Stomach smooth muscle (tissue), 2 donors: ENCODE measurements around the gene ZNF609.

Source experiments
- H3K27ac ChIP-seq: one replicate; pipeline ENCODE4 v1.7.0; 2013; ENCODE audit warnings: mild to moderate bottlenecking, low read length, inconsistent platforms
- H3K27me3 ChIP-seq, 2 donors: one replicate each; pipeline ENCODE4 v1.7.0; 2013; ENCODE audit warnings: low read length in 2 of 2; ENCODE audit not compliant: insufficient read depth in 2 of 2, control insufficient read depth in 1 of 2
- H3K36me3 ChIP-seq, 2 donors: one replicate each; pipeline ENCODE4 v1.7.0; 2013; ENCODE audit warnings: low read length in 2 of 2; ENCODE audit not compliant: control insufficient read depth in 2 of 2, insufficient read depth in 2 of 2
- H3K4me1 ChIP-seq: one replicate; pipeline ENCODE4 v1.7.0; 2013; ENCODE audit warnings: low read length; ENCODE audit not compliant: control insufficient read depth, insufficient read depth
- H3K4me3 ChIP-seq, 2 donors: one replicate each; pipeline ENCODE4 v1.7.0; 2013; ENCODE audit warnings: low read length in 2 of 2
- H3K9ac ChIP-seq, 2 donors: one replicate each; pipeline ENCODE4 v1.7.0; 2013; ENCODE audit warnings: low read length in 2 of 2, mild to moderate bottlenecking in 1 of 2
- H3K9me3 ChIP-seq, 2 donors: one replicate each; pipeline ENCODE4 v1.7.0; 2013; ENCODE audit warnings: low read length in 2 of 2; ENCODE audit not compliant: control insufficient read depth in 2 of 2
- donor health status: healthy.
- donor health status: Pancreatic carcinoma.

Gene ZNF609

DNA sequence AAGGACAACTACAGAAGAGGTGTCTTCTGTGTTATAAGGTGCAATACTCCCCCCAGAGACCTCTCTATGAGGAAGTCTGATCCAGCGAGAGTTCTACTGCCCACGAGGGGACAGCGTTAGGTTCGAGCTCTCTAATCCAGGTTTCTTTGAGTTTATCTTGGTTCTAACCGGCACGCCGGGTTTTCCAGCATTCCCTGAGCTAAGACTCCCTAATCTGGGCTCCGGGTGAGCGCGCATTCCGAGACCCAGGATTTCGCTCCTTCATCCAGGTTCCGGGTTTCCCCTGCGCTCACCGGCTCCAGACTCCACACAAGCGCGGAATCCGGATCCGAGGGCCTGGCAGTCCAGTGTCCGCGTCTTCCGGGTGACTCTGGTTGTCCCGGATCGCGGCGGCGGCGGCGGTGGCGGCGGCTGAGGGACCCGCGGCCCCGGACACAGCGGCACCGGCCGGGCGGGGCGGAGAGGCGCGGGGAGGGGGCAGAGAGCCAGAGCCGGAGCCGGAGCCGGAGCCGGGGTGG, at the start of gene ZNF609:
Gene ZNF609 (plus strand): TSS at position 373 of the 518 bp plus-strand sequence. CDS start 38,842 bp downstream, outside the sequence.
- Histone ChIP-seq H3K27ac (peak within 1 kb of the TSS; percentile 73), H3K36me3 (no peaks in the 10 kb centered on the region), H3K9me3 (no peaks in the 10 kb centered on the region), H3K9ac (peak within 1 kb of the TSS; percentile 67 to 71), H3K4me1 (peaks cover 41% of the 10 kb centered on the region), H3K4me3 (peak within 1 kb of the TSS; percentile 82 to 84), H3K27me3 (no peaks in the 10 kb centered on the region)

- H3K36me3 ChIP-seq = peaks cover 19 to 24% of the 10 kb centered on the region in 2 donors
Observed at GRCh38 chr15:64412216-64412615, 48.2 kb upstream of the ZNF609 start.

GRCh38 chr15:64422697-64423096, 37.7 kb upstream of the ZNF609 start:
- Histone ChIP-seq H3K4me1 (no peaks in the 10 kb centered on the region), H3K9ac (no peak overlapping the region), H3K9me3 (no peaks in the 10 kb centered on the region), H3K27ac (no peak overlapping the region), H3K36me3 (peaks cover 15 to 28% of the 10 kb centered on the region in 2 donors), H3K27me3 (no peaks in the 10 kb centered on the region), H3K4me3 (no peak overlapping the region)

More at GRCh38 chr15:64412216-64412615, 48.2 kb upstream of the ZNF609 start:
- Histone ChIP-seq H3K4me3 (no peak overlapping the region), H3K9ac (no peak overlapping the region), H3K4me1 (no peaks in the 10 kb centered on the region), H3K9me3 (no peaks in the 10 kb centered on the region), H3K27ac (no peak overlapping the region), H3K27me3 (no peaks in the 10 kb centered on the region)

GRCh38 chr15:64423970-64424369, 36.4 kb upstream of the ZNF609 start:
- H3K27me3 ChIP-seq = no peaks in the 10 kb centered on the region
- H3K4me1 ChIP-seq = no peaks in the 10 kb centered on the region
- peaks cover 14 to 21% of the 10 kb centered on the region in 2 donors for H3K36me3 ChIP-seq
- H3K4me3 ChIP-seq = no peak overlapping the region
- H3K9ac ChIP-seq = no peak overlapping the region
- H3K9me3 ChIP-seq = no peaks in the 10 kb centered on the region
- H3K27ac ChIP-seq = no peak overlapping the region

DNA sequence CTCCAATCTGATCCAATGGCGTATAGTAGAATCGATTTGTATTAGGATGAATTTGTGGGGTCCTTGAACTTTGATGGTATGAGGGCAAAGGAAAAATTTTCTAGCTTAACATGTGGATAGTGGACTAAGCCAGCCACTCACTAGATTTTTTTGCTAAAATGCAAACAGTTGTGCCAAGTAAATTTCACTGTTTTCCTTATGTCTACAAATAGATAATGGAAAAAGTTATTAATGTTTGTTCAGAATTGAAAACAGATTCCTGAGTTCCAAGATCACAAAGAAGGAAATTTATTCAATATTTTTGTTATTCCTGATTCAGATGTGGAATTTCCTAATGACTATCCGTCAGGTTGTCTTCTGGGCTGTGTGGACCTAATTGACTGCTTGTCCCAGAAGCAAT, 35.2 kb upstream of the ZNF609 start:
- Histone ChIP-seq H3K27me3 (no peaks in the 10 kb centered on the region), H3K36me3 (peaks cover 14 to 18% of the 10 kb centered on the region in 2 donors), H3K9me3 (no peaks in the 10 kb centered on the region), H3K4me3 (no peak overlapping the region), H3K27ac (no peak overlapping the region), H3K4me1 (no peaks in the 10 kb centered on the region), H3K9ac (no peak overlapping the region)

GRCh38 chr15:64426845-64427465, 33.4 kb upstream of the ZNF609 start:
- H3K9me3 ChIP-seq = no peaks in the 10 kb centered on the region
- H3K27ac ChIP-seq = no peak overlapping the region
- H3K9ac ChIP-seq = no peak overlapping the region
- H3K4me1 ChIP-seq = no peaks in the 10 kb centered on the region
- H3K36me3 ChIP-seq = peaks cover 13 to 14% of the 10 kb centered on the region in 2 donors
- no peaks in the 10 kb centered on the region for H3K27me3 ChIP-seq
- H3K4me3 ChIP-seq = no peak overlapping the region

DNA sequence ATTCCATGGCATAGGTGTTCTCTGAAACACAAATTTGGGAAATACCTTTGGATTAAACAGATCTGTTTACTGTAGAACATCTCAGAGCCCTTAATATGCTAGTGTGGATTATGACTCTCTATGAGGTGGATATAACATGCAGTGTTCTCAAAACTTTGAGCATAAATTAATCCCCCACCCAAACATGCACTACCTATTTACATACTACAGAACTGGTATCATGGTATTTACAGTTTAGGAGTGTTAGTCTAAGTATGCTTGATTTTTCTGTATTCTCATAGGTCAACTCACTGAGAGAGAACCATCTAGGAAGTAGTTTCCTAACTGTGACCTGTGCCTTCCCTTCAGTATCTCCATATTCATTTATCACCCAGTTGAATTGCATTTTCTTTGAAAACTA, 30.9 kb upstream of the ZNF609 start:
- peaks cover 5 to 9% of the 10 kb centered on the region in 2 donors for H3K36me3 ChIP-seq
- H3K4me3 ChIP-seq = no peak overlapping the region
- H3K9ac ChIP-seq = no peak overlapping the region
- no peaks in the 10 kb centered on the region for H3K4me1 ChIP-seq
- no peaks in the 10 kb centered on the region for H3K9me3 ChIP-seq
- H3K27ac ChIP-seq = no peak overlapping the region
- no peaks in the 10 kb centered on the region for H3K27me3 ChIP-seq

GRCh38 chr15:64430000-64430735, 30.2 kb upstream of the ZNF609 start:
- no peak overlapping the region for H3K4me3 ChIP-seq
- H3K4me1 ChIP-seq = no peaks in the 10 kb centered on the region
- H3K27me3 ChIP-seq = no peaks in the 10 kb centered on the region
- no peak overlapping the region for H3K9ac ChIP-seq
- H3K27ac ChIP-seq = no peak overlapping the region
- H3K36me3 ChIP-seq = peaks cover under 1 to 9% of the 10 kb centered on the region in 2 donors
- no peaks in the 10 kb centered on the region for H3K9me3 ChIP-seq

DNA sequence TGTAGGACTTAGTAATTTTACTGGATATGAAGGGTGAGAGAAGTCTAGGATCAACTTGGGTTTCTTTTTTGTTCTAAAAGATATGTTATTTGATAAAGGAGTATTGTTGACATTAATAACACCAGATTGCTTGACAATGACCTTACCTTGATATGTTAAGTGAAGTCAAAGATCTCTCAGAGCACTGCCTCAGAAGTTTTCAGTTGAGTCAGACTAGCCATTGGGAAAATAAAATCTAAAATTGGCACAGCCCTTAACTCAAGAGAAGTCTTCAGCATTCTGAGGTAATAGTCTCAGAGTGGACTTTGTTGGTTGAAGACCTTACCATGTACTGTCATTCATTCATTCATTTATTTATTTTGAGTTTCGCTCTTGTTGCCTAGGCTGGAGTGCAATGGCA, 22.4 kb upstream of the ZNF609 start:
- H3K4me3 ChIP-seq = no peak overlapping the region
- H3K9me3 ChIP-seq = no peaks in the 10 kb centered on the region
- H3K27me3 ChIP-seq = no peaks in the 10 kb centered on the region
- H3K36me3 ChIP-seq = peaks cover 0 to 5% of the 10 kb centered on the region in 2 donors
- no peak overlapping the region for H3K9ac ChIP-seq
- H3K27ac ChIP-seq = no peak overlapping the region
- H3K4me1 ChIP-seq = no peaks in the 10 kb centered on the region

DNA sequence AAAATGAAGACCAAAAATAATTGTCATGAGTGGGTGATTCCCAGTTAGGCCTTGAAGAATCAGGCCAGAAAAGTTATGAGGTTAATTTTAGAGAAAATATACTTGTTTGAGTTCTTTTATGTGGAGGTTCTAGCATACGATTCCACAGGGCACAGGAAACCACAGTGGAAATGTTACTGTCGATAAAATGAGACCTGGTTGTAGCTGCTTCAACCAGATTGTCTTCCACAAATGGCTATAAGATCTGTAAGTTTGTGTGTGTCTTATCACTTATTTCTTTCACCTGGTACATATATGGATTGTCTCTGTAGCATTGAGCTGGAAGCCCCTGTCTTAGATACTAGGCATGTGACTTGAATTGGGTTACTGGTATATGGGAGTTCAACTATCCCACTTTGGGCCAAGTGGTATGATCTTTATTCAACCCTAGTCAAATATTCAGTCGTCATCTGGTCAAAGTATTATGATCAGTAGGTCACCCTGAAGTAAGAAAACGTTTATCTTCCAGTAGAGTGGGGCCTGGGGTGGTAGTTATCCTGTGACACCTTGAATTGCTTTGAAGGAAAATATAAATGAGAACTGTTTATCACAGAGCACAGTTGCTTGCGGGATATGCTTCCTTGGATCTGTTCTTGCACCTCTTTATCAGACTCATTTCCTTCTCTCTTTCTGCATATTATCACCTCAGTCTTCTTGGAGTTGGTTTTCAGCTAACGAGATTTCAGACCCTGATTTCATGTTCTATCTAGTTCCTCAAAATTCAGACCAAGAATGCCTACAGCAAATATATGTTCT, 21.5 kb upstream of the ZNF609 start:
- Histone ChIP-seq H3K4me1 (no peaks in the 10 kb centered on the region), H3K27ac (no peak overlapping the region), H3K9me3 (no peaks in the 10 kb centered on the region), H3K9ac (no peak overlapping the region), H3K4me3 (no peak overlapping the region), H3K27me3 (no peaks in the 10 kb centered on the region), H3K36me3 (peaks cover 0 to 6% of the 10 kb centered on the region in 2 donors)
